Ishikawa (cell line): ENCODE results near the gene NTRK3.

Experiments used
- CEBPB ChIP-seq: IDR thresholded peaks from 2 replicates; pipeline ENCODE4 v1.6.1; 2012
- CREB1 ChIP-seq: IDR thresholded peaks from 2 replicates; pipeline ENCODE4 v1.6.1; 2012; ENCODE audit warnings: low read depth
- EGR1 ChIP-seq: IDR thresholded peaks from 2 replicates; pipeline ENCODE4 v1.6.1; 2012
- EP300 ChIP-seq: IDR thresholded peaks from 2 replicates; pipeline ENCODE4 v1.6.1; 2012; ENCODE audit warnings: borderline replicate concordance
- FOXM1 ChIP-seq: IDR thresholded peaks from 2 replicates; pipeline ENCODE4 v1.6.1; 2012; ENCODE audit warnings: low read depth, borderline replicate concordance
- NFIC ChIP-seq: IDR thresholded peaks from 2 replicates; pipeline ENCODE4 v1.6.1; 2012
- RAD21 ChIP-seq: IDR thresholded peaks from 2 replicates; pipeline ENCODE4 v1.6.1; 2012; ENCODE audit warnings: low read depth
- TAF1 ChIP-seq: IDR thresholded peaks from 2 replicates; pipeline ENCODE4 v1.6.1; 2012; ENCODE audit warnings: low read depth, mild to moderate bottlenecking
- TCF12 ChIP-seq: IDR thresholded peaks from 2 replicates; pipeline ENCODE4 v1.6.1; 2012; ENCODE audit warnings: low read depth
- TEAD4 ChIP-seq: IDR thresholded peaks from 2 replicates; pipeline ENCODE4 v1.6.1; 2012
- YY1 ChIP-seq: IDR thresholded peaks from 2 replicates; pipeline ENCODE4 v1.6.1; 2012; ENCODE audit warnings: low read depth
- ZBTB7A ChIP-seq: IDR thresholded peaks from 2 replicates; pipeline ENCODE4 v1.6.1; 2012; ENCODE audit warnings: low read depth
- TF ChIP-seq, protein P1 (sequence below): IDR thresholded peaks from 2 replicates; pipeline ENCODE4 v1.6.1; 2012; ENCODE audit warnings: low read depth, mild to moderate bottlenecking
- TF ChIP-seq, protein P2 (sequence below): IDR thresholded peaks from 2 replicates; pipeline ENCODE4 v1.6.1; 2012
- TF ChIP-seq, protein P3 (sequence below): IDR thresholded peaks from 2 replicates; pipeline ENCODE4 v1.6.1; 2012

The NTRK3 gene

DNA sequence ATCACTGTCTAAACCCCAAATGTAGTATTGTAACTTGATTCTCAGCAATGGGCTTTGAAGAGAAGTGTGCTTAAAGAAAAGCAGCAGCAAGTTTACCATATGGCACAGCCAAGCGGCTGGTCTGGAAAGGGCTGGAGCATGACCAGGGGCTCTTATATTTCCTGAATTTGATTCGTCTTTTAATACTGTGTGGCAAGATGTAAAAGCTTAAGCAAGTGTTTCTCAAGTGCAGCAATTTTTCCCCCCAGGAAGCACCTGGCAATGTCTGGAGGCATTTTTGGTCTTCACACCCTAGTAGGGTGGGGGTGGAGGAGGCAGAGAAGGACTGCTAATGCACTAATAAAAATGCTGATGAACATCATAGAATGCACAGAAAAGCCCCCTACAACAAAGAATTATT lies 397.9 kb downstream of the NTRK3 start:
- no peak for TF ChIP-seq YY1
- TF ChIP-seq TAF1, result no peak
- no peak for TF ChIP-seq RAD21
- TF ChIP-seq TEAD4, result no peak
- TF ChIP-seq NFIC, result no peak
- TF ChIP-seq, protein P1, sequence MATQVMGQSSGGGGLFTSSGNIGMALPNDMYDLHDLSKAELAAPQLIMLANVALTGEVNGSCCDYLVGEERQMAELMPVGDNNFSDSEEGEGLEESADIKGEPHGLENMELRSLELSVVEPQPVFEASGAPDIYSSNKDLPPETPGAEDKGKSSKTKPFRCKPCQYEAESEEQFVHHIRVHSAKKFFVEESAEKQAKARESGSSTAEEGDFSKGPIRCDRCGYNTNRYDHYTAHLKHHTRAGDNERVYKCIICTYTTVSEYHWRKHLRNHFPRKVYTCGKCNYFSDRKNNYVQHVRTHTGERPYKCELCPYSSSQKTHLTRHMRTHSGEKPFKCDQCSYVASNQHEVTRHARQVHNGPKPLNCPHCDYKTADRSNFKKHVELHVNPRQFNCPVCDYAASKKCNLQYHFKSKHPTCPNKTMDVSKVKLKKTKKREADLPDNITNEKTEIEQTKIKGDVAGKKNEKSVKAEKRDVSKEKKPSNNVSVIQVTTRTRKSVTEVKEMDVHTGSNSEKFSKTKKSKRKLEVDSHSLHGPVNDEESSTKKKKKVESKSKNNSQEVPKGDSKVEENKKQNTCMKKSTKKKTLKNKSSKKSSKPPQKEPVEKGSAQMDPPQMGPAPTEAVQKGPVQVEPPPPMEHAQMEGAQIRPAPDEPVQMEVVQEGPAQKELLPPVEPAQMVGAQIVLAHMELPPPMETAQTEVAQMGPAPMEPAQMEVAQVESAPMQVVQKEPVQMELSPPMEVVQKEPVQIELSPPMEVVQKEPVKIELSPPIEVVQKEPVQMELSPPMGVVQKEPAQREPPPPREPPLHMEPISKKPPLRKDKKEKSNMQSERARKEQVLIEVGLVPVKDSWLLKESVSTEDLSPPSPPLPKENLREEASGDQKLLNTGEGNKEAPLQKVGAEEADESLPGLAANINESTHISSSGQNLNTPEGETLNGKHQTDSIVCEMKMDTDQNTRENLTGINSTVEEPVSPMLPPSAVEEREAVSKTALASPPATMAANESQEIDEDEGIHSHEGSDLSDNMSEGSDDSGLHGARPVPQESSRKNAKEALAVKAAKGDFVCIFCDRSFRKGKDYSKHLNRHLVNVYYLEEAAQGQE, result no peak
- TF ChIP-seq CREB1, result no peak
- TF ChIP-seq FOXM1, result no peak
- no peak for TF ChIP-seq EP300
- TF ChIP-seq TCF12, result no peak
- TF ChIP-seq EGR1, result no peak
- no peak for TF ChIP-seq ZBTB7A
- no peak for TF ChIP-seq CEBPB
- TF ChIP-seq, protein P2, sequence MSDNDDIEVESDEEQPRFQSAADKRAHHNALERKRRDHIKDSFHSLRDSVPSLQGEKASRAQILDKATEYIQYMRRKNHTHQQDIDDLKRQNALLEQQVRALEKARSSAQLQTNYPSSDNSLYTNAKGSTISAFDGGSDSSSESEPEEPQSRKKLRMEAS, result no peak
- TF ChIP-seq, protein P3, sequence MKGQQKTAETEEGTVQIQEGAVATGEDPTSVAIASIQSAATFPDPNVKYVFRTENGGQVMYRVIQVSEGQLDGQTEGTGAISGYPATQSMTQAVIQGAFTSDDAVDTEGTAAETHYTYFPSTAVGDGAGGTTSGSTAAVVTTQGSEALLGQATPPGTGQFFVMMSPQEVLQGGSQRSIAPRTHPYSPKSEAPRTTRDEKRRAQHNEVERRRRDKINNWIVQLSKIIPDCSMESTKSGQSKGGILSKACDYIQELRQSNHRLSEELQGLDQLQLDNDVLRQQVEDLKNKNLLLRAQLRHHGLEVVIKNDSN, result no peak

DNA sequence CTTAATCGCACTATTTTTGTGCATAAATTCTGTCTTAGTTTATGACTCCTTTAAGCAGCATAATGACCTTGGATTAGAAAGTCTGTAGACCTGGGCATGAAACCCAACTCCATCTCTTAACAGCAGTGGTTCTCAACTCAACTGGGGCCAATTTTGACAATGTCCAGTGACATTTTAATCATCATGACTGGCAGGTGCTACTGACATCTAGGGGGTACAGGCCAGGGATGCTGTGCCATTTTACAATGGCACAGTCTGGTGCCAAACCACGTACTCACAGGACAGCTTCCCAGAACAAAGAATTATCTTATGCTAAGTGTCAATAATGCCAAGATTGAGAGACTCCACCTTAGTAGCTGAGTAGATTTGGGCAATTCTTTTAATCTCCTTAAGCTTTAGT lies 405.0 kb downstream of the NTRK3 start:
- TF ChIP-seq YY1 (no peak), ZBTB7A (no peak), TCF12 (no peak), EP300 (no peak), CEBPB (no peak), FOXM1 (no peak), NFIC (no peak), EGR1 (no peak), TAF1 (no peak)
- TF ChIP-seq, protein P2, result no peak
- TF ChIP-seq, protein P3, result no peak
- TF ChIP-seq, protein P1, result no peak

DNA sequence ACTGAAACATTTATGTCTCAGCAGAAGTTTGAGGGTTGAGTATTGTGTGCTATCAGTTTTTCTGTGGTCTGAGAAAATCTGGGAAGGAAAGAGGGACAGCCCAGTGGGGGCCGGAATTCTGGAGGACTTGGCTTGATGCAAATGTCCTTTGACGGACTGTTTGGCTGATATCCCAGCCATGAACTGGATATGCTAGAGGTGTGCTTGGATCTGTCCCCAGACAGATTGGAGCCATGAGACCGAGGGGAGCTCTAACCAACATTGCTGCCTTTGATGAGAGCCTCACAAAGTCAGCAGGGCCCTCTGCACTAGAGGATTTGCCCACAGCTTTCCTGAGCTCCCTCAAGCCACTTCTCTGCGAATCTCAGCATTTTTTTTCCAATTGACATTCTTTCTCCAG lies 405.6 kb downstream of the NTRK3 start:
- no peak for TF ChIP-seq RAD21
- TF ChIP-seq TCF12, result no peak
- TF ChIP-seq FOXM1, result no peak
- no peak for TF ChIP-seq ZBTB7A
- no peak for TF ChIP-seq TAF1
- no peak for TF ChIP-seq CEBPB
- TF ChIP-seq, protein P3, result no peak
- no peak for TF ChIP-seq CREB1

DNA sequence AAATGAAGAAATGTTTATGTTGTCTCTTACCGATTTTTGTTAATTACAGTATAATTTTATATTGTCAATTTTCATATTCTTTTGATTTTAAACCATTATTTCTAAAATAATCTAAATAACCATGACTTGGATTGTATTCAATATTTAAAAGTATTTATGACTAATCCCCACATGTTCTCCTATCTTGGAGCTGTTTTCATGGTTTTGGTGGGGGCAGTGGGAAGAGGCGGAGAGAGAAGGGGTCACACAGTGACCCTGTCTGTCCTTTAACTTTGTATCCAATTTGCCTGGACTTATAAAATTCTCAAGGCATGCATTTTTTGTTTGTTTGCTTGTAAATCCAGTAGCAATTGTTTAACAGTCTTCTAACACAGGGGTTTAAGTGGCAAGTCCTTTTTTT lies 407.4 kb downstream of the NTRK3 start:
- TF ChIP-seq TAF1 (no peak), CREB1 (no peak), EGR1 (no peak), FOXM1 (no peak), EP300 (no peak), ZBTB7A (no peak), YY1 (no peak), TCF12 (no peak), TEAD4 (no peak), CEBPB (no peak), RAD21 (no peak), NFIC (no peak)
- TF ChIP-seq, protein P3, result no peak
- TF ChIP-seq, protein P1, result no peak
- TF ChIP-seq, protein P2, result no peak
